GM12878 (cell line): ENCODE data around the gene MB.

Experiments used
- CHD4 ChIP-seq: fragments of 200-600 bp; sonication (generic); IDR thresholded peaks from 2 replicates; pipeline ENCODE4 v1.6.1; 2016; ENCODE audit warnings: mild to moderate bottlenecking
- CREB1 ChIP-seq: IDR thresholded peaks from 2 replicates; pipeline ENCODE4 v1.6.1; 2012; ENCODE audit warnings: low read depth, mild to moderate bottlenecking, inconsistent platforms
- E4F1 ChIP-seq: fragments of 450-650 bp; IDR thresholded peaks from 2 replicates; pipeline ENCODE4 v1.6.1; 2018; ENCODE audit warnings: borderline replicate concordance, mild to moderate bottlenecking; ENCODE audit not compliant: partially characterized antibody
- EZH2 ChIP-seq: IDR thresholded peaks from 2 replicates; pipeline ENCODE4 v1.6.1; 2012; ENCODE audit warnings: low read depth, mild to moderate bottlenecking, control low read depth, inconsistent platforms, low read length, borderline replicate concordance; ENCODE audit not compliant: control insufficient read depth
- MXI1 ChIP-seq: fragments of 150-350 bp; IDR thresholded peaks from 2 replicates; pipeline ENCODE4 v1.6.1; 2011; ENCODE audit warnings: low read depth, mild to moderate bottlenecking, inconsistent platforms, low read length, improper control_type of control experiment
- NR2C1 ChIP-seq: fragments of 450-650 bp; IDR thresholded peaks from 2 replicates; pipeline ENCODE4 v1.6.1; 2017; ENCODE audit warnings: antibody characterized with exemption, mild to moderate bottlenecking, moderate library complexity
- POLR2A ChIP-seq: IDR thresholded peaks from 2 replicates; pipeline ENCODE4 v1.6.1; 2011; ENCODE audit warnings: low read depth, mild to moderate bottlenecking, low read length
- SIN3A ChIP-seq: IDR thresholded peaks from 2 replicates; pipeline ENCODE4 v1.6.1; 2012; ENCODE audit warnings: low read depth, low read length, improper control_type of control experiment
- TAF1 ChIP-seq: IDR thresholded peaks from 2 replicates; pipeline ENCODE4 v1.6.1; 2011; ENCODE audit warnings: mild to moderate bottlenecking, low read depth, low read length, borderline replicate concordance
- ZNF217 ChIP-seq: fragments of 450-650 bp; IDR thresholded peaks from 2 replicates; pipeline ENCODE4 v1.6.1; 2017; ENCODE audit warnings: antibody characterized with exemption, mild to moderate bottlenecking

- TF ChIP-seq CREB1 (no peak), EZH2 (no peak), POLR2A (no peak), ZNF217 (no peak), SIN3A (no peak), E4F1 (no peak), CHD4 (no peak), MXI1 (no peak), NR2C1 (no peak), TAF1 (no peak)
Measured at GRCh38 chr22:35564975-35565867, 51.9 kb downstream of the MB start.
